Gastrocnemius medialis (tissue), 4 donors: ENCODE measurements around the gene UNC13C. TPM values are rescaled to one million over a fixed set of nuclear protein-coding genes. Genes with fewer than 3 reads are reported as not detected.

Experiments used
- ATAC-seq, 2 donors: fragments of 150-250 bp; one replicate each; pipeline ENCODE4 v1.9.1; 2016
- DNase-seq, 2 donors: peaks; one replicate each; pipeline ENCODE4 v3.0.0-alpha.2; 2019
- H3K27ac ChIP-seq, 4 donors: fragments of 200-600 bp; sonication (generic); 1 replicate in 1 of 4; 2 replicates in 3 of 4; pipeline ENCODE4 v1.5.1; 2016 to 2018; ENCODE audit warnings: mild to moderate bottlenecking in 2 of 4, moderate library complexity in 1 of 4
- H3K27me3 ChIP-seq, 3 donors: fragments of 200-600 bp; sonication (generic) in 2 of 3; 1 replicate in 1 of 3; 2 replicates in 2 of 3; pipeline versions ENCODE4 v1.5.1 to v1.6.0; 2016 to 2019; ENCODE audit warnings: mild to moderate bottlenecking in 1 of 3, moderate library complexity in 1 of 3
- H3K36me3 ChIP-seq, 2 donors: fragments of 200-600 bp; sonication (generic) in 1 of 2; one replicate each; pipeline ENCODE4 v1.5.1; 2017 to 2018
- H3K4me1 ChIP-seq, 2 donors: fragments of 200-600 bp; sonication (generic) in 1 of 2; one replicate each; pipeline ENCODE4 v1.5.1; 2016 to 2017; ENCODE audit warnings: mild to moderate bottlenecking in 2 of 2
- H3K4me3 ChIP-seq, 4 donors: fragments of 200-600 bp; sonication (generic) in 3 of 4; 1 replicate in 1 of 4; 2 replicates in 3 of 4; pipeline ENCODE4 v1.5.1; 2016 to 2019; ENCODE audit warnings: mild to moderate bottlenecking in 2 of 4
- H3K9me3 ChIP-seq, 3 donors: fragments of 200-600 bp; sonication (generic) in 2 of 3; 1 replicate in 1 of 3; 2 replicates in 2 of 3; pipeline ENCODE4 v1.5.1; 2016 to 2019
- CTCF ChIP-seq, 5 experiments: fragments of 450-650 bp in 3 of 5; fragments of 200-600 bp in 2 of 5; sonication (generic) in 2 of 5; IDR thresholded peaks in 4 of 5; conservative IDR thresholded peaks in 1 of 5; 1 replicate in 4 of 5; 2 replicates in 1 of 5; pipeline ENCODE4 v1.5.1; 2016 to 2019; ENCODE audit warnings: antibody characterized with exemption in 5 of 5, mild to moderate bottlenecking in 3 of 5, moderate library complexity in 3 of 5
- POLR2A ChIP-seq, 2 donors: fragments of 450-650 bp; IDR thresholded peaks; one replicate each; pipeline ENCODE4 v1.6.1; 2017; ENCODE audit warnings: antibody characterized with exemption in 2 of 2, mild to moderate bottlenecking in 2 of 2, moderate library complexity in 2 of 2
- in situ Hi-C, 4 donors: fragments of 200-750 bp; cut with MboI; loops; one replicate each; pipeline versions ENCODE4 v1.15.0 to v1.8.0; 2017; ENCODE audit warnings: low sequenced_read_pairs in 4 of 4
- intact Hi-C: fragments of 100-400 bp; cut with DNase I; formaldehyde crosslinking; loops from one replicate; pipeline ENCODE4 v1.15.1; 2023; ENCODE audit warnings: low total_unique reads
- total RNA-seq, 4 donors: library from RNA; depleted of rRNA; stranded (reverse); fragments of >200 nt; gene quantifications; one replicate each; pipeline versions ENCODE4 v1.1.0 to v1.2.3, GENCODE V29; 2016

Gene UNC13C
- total RNA-seq, 4 donors from 2014 or later = 2.5 to 6.6 (median 3.6) TPM

GRCh38 chr15:54099010-54099409 lies 120.8 kb downstream of the UNC13C start:
- TF ChIP-seq POLR2A (IDR thresholded peaks at IDR 0.05) (no peak), CTCF (IDR thresholded peaks at IDR 0.05 in 4 of 5, conservative IDR thresholded peaks at IDR 0.05 in 1 of 5) (no peak)

GRCh38 chr15:54101664-54102270 lies 123.5 kb downstream of the UNC13C start:
- no peak for TF ChIP-seq POLR2A (IDR thresholded peaks at IDR 0.05)
- TF ChIP-seq CTCF (IDR thresholded peaks at IDR 0.05 in 4 of 5, conservative IDR thresholded peaks at IDR 0.05 in 1 of 5) = no peak
- Histone ChIP-seq H3K4me3 (no peak overlapping the region), H3K36me3 (no peaks in the 10 kb centered on the region), H3K4me1 (no peaks in the 10 kb centered on the region), H3K27me3 (no peaks in the 10 kb centered on the region), H3K9me3 (no peaks in the 10 kb centered on the region), H3K27ac (no peak overlapping the region)
- ATAC-seq (no peak), DNase-seq (no peak)
- intact Hi-C loops = no loop called here
- in situ Hi-C loops = no loop called here

More at GRCh38 chr15:54099010-54099409, 120.8 kb downstream of the UNC13C start:
- H3K4me3 ChIP-seq = no peak overlapping the region
- H3K36me3 ChIP-seq = no peaks in the 10 kb centered on the region
- H3K27ac ChIP-seq = no peak overlapping the region
- intact Hi-C loops (no loop called here), in situ Hi-C loops (no loop called here)
- DNase-seq (no peak), ATAC-seq (no peak)
- H3K4me1 ChIP-seq = no peaks in the 10 kb centered on the region
- no peaks in the 10 kb centered on the region for H3K9me3 ChIP-seq
- no peaks in the 10 kb centered on the region for H3K27me3 ChIP-seq

DNA sequence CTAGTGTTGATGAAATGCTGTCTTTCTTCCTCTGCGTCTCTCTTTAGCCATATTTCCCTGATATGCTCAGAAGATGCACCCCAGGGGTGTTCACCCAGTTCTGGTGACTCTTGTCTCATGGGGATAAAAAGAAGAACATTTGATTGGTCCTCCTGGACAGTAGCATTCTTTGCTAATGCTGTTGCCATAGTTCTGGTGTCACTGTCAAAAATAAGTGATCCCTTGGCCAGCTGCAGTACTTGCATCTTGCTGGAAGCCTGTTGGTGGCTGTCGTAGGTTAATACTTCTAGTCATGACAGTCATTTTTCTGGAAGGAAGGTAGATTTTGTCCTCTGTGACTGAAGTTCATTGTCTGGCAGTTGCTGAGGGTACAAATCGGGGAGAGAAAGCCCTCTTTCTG lies 124.5 kb downstream of the UNC13C start:
- peak in 1 of 2 donors; percentile 49 for ATAC-seq
- in situ Hi-C loops = no loop called here

DNA sequence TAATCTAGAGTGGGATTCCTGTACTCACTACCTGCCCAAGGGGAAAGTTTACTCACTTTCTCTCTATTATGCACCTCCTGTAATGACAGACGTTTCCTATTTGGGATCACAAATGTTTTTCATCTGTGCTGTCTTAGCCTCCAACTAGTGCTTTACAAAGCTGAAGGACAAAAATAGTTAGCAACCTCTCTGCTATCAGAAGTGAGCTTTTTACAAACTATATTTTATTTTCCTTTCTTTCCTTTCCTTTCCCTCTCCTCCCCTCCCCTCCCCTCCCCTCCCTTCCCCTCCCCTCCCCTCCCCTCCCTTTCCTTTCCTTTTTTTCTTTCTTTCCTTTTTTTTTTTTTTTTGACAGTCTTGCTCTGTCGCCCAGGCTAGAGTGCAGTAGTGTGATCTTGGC lies 130.8 kb downstream of the UNC13C start:
- ATAC-seq (no peak), DNase-seq (no peak)
- in situ Hi-C loops = no loop called here
- intact Hi-C loops = no loop called here
- no peak overlapping the region for H3K4me3 ChIP-seq
- no peaks in the 10 kb centered on the region for H3K36me3 ChIP-seq
- no peaks in the 10 kb centered on the region for H3K27me3 ChIP-seq
- no peaks in the 10 kb centered on the region for H3K9me3 ChIP-seq
- H3K27ac ChIP-seq = no peak overlapping the region
- TF ChIP-seq CTCF (IDR thresholded peaks at IDR 0.05 in 4 of 5, conservative IDR thresholded peaks at IDR 0.05 in 1 of 5) = no peak
- no peak for TF ChIP-seq POLR2A (IDR thresholded peaks at IDR 0.05)
- no peaks in the 10 kb centered on the region for H3K4me1 ChIP-seq

More for the DNA sequence above, 124.5 kb downstream of the UNC13C start:
- intact Hi-C loops = no loop called here
- H3K4me1 ChIP-seq = no peaks in the 10 kb centered on the region
- H3K27ac ChIP-seq = peak overlapping the region in 1 of 4 donors; percentile 8
- H3K36me3 ChIP-seq = no peaks in the 10 kb centered on the region
- no peak for TF ChIP-seq CTCF (IDR thresholded peaks at IDR 0.05 in 4 of 5, conservative IDR thresholded peaks at IDR 0.05 in 1 of 5)
- TF ChIP-seq POLR2A (IDR thresholded peaks at IDR 0.05) = no peak
- DNase-seq = no peak
- H3K27me3 ChIP-seq = no peaks in the 10 kb centered on the region
- no peak overlapping the region for H3K4me3 ChIP-seq
- no peaks in the 10 kb centered on the region for H3K9me3 ChIP-seq

DNA sequence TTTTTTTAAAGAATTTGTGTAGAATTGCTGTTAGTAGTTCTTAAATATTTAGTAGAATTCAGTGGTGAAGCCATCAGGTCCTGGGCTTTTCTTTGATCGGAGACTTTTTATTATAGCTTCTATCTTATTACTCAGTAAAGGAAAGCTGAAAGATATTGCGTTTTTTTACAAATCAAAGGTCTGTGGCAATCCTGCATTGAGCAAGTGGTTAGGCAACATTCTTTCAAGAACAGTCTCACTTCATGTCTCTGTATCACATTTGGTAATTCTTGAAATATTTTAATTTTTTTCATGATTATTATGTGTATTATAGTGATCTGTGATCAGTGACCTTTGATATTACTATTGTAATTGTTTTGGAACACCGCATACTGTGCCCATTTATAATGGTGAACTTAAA lies 140.8 kb downstream of the UNC13C start:
- ATAC-seq (no peak), DNase-seq (no peak)
- intact Hi-C loops (no loop called here), in situ Hi-C loops (no loop called here)
- no peak for TF ChIP-seq POLR2A (IDR thresholded peaks at IDR 0.05)
- no peak for TF ChIP-seq CTCF (IDR thresholded peaks at IDR 0.05 in 4 of 5, conservative IDR thresholded peaks at IDR 0.05 in 1 of 5)
- Histone ChIP-seq H3K27me3 (no peaks in the 10 kb centered on the region), H3K4me3 (no peak overlapping the region), H3K36me3 (no peaks in the 10 kb centered on the region), H3K4me1 (no peaks in the 10 kb centered on the region), H3K9me3 (no peaks in the 10 kb centered on the region), H3K27ac (no peak overlapping the region)
